ENCODE results near the gene RPGRIP1L. TPM values are rescaled to one million over a fixed set of nuclear protein-coding genes. Genes with fewer than 3 reads are reported as not detected.
A peak's percentile ranks its signal among the peaks of the same experiment; 100 is the strongest.

The RPGRIP1L gene
- total and polyA plus RNA-seq, 2 of the 13 experiments (the other 11 are each of a cell fraction or from before 2014, with no cell fraction given): 5.0 to 13.5 TPM

DNA sequence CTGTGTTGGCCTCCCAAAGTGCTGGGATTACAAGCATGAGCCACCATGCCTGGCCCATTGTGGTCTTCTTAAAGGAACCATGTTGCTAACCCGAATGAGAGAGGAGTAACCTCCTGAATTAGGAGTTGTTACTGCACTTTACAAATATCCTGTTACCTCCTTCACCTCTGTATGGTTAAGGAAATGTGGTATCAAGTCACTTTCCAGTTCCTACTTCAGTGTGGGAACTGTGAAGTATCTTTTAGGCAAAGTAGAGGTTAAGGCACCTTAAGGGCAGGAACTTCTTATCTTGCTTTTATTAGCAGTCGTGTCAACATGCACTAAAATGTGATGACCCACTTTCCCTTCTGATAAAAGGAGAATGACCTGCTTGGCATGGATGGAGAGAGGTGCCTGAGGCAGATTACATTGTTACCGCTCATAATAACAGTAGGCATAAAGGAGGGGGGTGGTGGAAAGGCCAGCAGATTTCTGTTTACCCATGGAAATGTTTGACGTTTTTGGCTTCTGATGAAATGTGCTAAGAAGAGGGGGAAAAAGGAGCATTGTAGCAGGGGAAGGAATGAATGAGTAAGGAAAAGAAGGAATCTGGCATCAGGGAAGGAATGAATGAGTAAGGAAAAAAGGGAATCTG lies 28.8 kb upstream of the RPGRIP1L start:
- Histone ChIP-seq H4K20me1 (ENCODE audit: insufficient read depth, low read length) (no peaks in the 10 kb centered on the region), H3K79me2 (ENCODE audit: insufficient read depth, low read length) (peaks cover 14% of the 10 kb centered on the region), H3K4me2 (ENCODE audit: low read depth, low read length) (no peak overlapping the region), H3K9me3 (ENCODE audit: low read length) (no peaks in the 10 kb centered on the region), H2AFZ (ENCODE audit: low read length) (no peak overlapping the region), H3K36me3 (replicated peaks in 1 of 2; ENCODE audit: control insufficient read depth in 1 of 2, insufficient read depth in 2 of 2, low read length in 2 of 2) (no peaks in the 10 kb centered on the region), H3K27me3 (ENCODE audit: control insufficient read depth in 1 of 2, insufficient read depth in 2 of 2, low read length in 2 of 2) (no peaks in the 10 kb centered on the region), H3K4me3 (replicated peaks in 1 of 3; ENCODE audit: insufficient read depth in 1 of 3, low read depth in 2 of 3, low read length in 3 of 3) (no peak overlapping the region), H3K27ac (ENCODE audit: extremely low read length, insufficient read depth, low read length) (no peak overlapping the region), H3K9ac (ENCODE audit: insufficient read depth, low read depth, low read length) (no peak overlapping the region), H3K4me1 (ENCODE audit: insufficient read depth, low read length) (peaks cover 9% of the 10 kb centered on the region)
- no TSS peak for BruUV-seq (replicated peaks)
- WGBS (ENCODE audit: low lambda C conversion rate): 75% methylated on average over 4 of the region's 4 CpGs
- intact Hi-C loops (cut with micrococcal nuclease; ENCODE audit: unreplicated experiment): no loop called here
- no peak for FAIRE-seq
- TF ChIP-seq ATRX (CRISPR knock-in tag; IDR thresholded peaks at IDR 0.05; ENCODE audit: borderline replicate concordance): no peak
- no peak for TF ChIP-seq SOX13 (IDR thresholded peaks at IDR 0.05)
- peak in 1 of 2 experiments; percentile 6; a peak in 1 of 4 replicates for TF ChIP-seq SOX13 (CRISPR knock-in tag; conservative IDR thresholded peaks at IDR 0.05 in 1 of 2, IDR thresholded peaks at IDR 0.05 in 1 of 2)
- TF ChIP-seq, protein P1, sequence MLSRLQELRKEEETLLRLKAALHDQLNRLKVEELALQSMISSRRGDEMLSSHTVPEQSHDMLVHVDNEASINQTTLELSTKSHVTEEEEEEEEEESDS (CRISPR knock-in tag; IDR thresholded peaks at IDR 0.05; ENCODE audit: borderline replicate concordance): no peak
- TF ChIP-seq ZMYM4 (CRISPR knock-in tag; IDR thresholded peaks at IDR 0.05): no peak
- TF ChIP-seq, protein P2, sequence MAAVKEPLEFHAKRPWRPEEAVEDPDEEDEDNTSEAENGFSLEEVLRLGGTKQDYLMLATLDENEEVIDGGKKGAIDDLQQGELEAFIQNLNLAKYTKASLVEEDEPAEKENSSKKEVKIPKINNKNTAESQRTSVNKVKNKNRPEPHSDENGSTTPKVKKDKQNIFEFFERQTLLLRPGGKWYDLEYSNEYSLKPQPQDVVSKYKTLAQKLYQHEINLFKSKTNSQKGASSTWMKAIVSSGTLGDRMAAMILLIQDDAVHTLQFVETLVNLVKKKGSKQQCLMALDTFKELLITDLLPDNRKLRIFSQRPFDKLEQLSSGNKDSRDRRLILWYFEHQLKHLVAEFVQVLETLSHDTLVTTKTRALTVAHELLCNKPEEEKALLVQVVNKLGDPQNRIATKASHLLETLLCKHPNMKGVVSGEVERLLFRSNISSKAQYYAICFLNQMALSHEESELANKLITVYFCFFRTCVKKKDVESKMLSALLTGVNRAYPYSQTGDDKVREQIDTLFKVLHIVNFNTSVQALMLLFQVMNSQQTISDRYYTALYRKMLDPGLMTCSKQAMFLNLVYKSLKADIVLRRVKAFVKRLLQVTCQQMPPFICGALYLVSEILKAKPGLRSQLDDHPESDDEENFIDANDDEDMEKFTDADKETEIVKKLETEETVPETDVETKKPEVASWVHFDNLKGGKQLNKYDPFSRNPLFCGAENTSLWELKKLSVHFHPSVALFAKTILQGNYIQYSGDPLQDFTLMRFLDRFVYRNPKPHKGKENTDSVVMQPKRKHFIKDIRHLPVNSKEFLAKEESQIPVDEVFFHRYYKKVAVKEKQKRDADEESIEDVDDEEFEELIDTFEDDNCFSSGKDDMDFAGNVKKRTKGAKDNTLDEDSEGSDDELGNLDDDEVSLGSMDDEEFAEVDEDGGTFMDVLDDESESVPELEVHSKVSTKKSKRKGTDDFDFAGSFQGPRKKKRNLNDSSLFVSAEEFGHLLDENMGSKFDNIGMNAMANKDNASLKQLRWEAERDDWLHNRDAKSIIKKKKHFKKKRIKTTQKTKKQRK (IDR thresholded peaks at IDR 0.05; ENCODE audit: low read length): no peak
- POLR2A ChIA-PET: no interaction called here
- CTCF ChIA-PET (ENCODE audit: low intra/inter-chr PET ratio, low total read pairs): no interaction called here
- no peak for ATAC-seq
- no peak for DNase-seq (ENCODE audit: low spot score)
- in situ Hi-C loops (cut with HindIII; ENCODE audit: extremely low pct_ligation_motif_present, low pct_unique_long_range_greater_than_20kb): no loop called here
